NCI-H187 (cell line): Measurements from ENCODE around the gene FANCG.
A peak's percentile ranks its signal among the peaks of the same experiment; 100 is the strongest.

Experiments
- DNase-seq, 2 experiments: peaks; one replicate each; lab custom pipeline; 2025; lab: John Stamatoyannopoulos, UW

FANCG gene

GRCh38 chr9:35103660-35104191, 24.0 kb upstream of the FANCG start:
- no peak for DNase-seq

GRCh38 chr9:35102769-35103659, 23.3 kb upstream of the FANCG start, which contains the start of gene STOML2:
STOML2 (minus strand) TSS chr9:35103131; CDS start chr9:35103094, 37 bp downstream.
- peak; percentile 40 to 62 for DNase-seq

- DNase-seq = no peak
These were observed 22.7 kb upstream of the FANCG start for GRCh38 chr9:35102465-35102768.

GRCh38 chr9:35097573-35097972, 17.8 kb upstream of the FANCG start:
- no peak for DNase-seq

- DNase-seq = peak; percentile 61 to 66
These were observed 16.5 kb upstream of the FANCG start, which contains the start of gene PIGO for GRCh38 chr9:35096035-35096849. PIGO (minus strand) TSS chr9:35096591; CDS start chr9:35095565, 1,026 bp downstream.

- no peak for DNase-seq
These were observed 11.8 kb upstream of the FANCG start for GRCh38 chr9:35091536-35091935.

- DNase-seq = no peak
These were observed 9.7 kb upstream of the FANCG start for GRCh38 chr9:35089434-35089833.

- DNase-seq = no peak
These were observed 5.3 kb upstream of the FANCG start for GRCh38 chr9:35085078-35085477.

- DNase-seq = no peak
These were observed 709 bp downstream of the FANCG start for GRCh38 chr9:35079041-35079425.

DNA sequence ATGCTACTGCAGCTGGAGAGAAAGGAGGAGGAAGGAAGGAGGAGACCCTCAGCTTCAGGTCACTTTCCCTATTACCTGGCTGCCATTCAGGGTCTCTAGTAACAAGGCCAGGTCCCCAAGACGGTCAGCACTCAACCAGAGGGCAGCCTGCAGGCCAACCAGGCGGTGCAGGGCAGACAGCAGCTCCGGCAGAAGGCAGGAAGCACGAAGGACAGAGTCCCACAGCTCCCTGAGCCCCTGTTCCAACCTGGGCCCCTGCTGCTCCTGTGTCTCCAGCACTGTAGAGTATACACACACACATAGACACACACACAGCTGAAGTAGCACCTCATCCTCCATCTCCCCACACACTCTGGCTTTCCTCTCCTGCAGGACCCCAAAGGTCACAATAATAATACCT, 1.7 kb downstream of the FANCG start:
- DNase-seq = no peak

DNA sequence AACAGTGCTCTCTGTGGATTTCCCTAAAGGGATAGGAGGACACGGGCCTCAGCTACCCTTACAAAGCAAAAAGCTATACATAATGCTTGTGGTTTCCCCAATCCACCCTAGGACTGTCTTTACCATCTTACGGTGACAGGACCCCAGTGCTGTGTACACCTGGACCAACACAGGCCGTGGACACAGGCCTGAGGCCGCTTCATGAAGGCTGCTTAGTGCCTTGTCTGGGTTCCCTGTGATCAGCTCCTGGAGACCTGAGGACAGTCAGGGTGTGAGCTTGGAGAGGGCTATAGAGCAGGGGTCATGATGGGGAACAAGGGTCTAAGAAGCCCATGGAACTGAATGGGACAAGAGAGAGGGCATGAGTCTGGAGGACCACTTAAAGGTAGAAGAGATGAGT, 2.9 kb downstream of the FANCG start:
- no peak for DNase-seq

- DNase-seq = no peak
These were observed 4.4 kb downstream of the FANCG start for GRCh38 chr9:35075358-35075757.

DNA sequence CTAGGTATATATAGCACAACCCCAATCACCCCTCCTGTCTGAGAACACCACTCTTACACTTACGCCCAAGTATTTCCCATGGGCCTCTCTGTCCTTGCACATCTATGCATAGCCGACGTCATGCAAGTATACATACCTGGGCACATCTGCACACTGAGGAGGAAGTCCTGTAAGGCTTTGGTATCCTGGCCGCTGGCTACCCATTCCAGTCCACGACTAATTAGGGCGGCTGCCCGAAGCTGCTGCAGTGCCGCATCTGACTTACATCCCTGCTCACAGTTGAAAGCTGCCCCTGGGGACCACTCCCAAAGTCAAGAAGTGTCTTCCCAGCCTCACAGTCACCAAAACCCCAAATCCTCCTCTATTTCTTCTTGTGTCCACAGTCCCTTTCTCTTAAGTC, 5.0 kb downstream of the FANCG start:
- DNase-seq = no peak

DNA sequence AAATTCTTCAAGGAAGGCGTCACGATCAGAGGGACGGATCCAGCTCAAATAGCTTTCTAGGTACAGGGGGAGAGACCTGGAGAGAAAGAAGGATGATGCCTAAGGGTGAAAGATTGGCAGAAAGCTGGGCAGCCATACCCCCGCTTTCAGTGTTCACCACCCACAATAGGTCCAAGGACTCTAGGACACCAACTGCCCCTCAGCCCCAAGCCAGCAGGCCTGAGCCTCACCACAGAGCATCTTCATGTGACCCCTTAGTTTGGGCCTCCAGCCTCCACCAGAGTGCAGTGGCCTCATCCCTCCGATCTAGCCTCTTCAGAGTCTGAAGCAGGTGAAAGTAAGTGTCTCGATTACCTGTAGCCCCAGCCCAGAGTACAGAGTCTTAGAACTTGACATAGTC, 5.6 kb downstream of the FANCG start:
- DNase-seq = no peak

- no peak for DNase-seq
These were observed 6.5 kb downstream of the FANCG start for GRCh38 chr9:35073279-35073612.

- peak; percentile 76 to 82 for DNase-seq
These were observed 7.1 kb downstream of the FANCG start, which contains the start of gene VCP for GRCh38 chr9:35072461-35073278. VCP (minus strand) TSS chr9:35072625; CDS start chr9:35072353, 272 bp downstream.

DNA sequence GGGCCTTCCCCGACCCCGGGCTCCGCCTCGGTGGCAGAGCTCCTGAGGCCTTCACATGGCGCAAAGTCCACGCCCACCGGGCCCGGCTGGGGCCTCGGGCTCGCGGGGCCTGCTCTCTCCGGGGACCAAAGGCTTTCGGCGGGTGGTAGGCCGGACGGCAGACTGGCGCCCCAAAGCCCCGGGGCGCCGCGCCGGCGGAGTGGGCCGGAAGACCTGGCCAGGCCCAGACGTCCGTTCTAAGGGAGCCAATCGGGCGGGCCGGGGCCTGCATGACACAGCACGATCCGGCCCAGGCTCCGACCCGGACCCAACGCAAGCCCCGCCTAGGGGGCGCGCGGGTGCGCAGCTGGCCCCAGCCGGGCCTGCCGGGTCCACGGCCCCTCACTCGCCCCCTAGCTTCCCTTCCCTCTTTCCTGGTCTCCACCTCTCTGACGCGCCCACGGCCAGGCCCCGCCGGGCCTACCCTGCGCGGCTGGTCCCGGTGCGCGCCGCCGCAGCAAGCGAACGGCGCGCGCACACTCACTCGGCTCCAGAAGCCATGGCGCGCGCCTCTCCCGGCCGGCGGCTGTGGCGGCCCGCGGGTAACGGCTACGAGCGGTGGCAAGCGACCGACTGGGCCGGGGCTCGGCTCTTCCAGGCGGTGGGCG, 7.8 kb downstream of the FANCG start:
- peak; percentile 7 to 13 for DNase-seq

GRCh38 chr9:35070823-35071813, 8.6 kb downstream of the FANCG start:
- DNase-seq = no peak

- no peak for DNase-seq
These were observed 10.7 kb downstream of the FANCG start for GRCh38 chr9:35069020-35069419.

GRCh38 chr9:35067056-35067455, 12.7 kb downstream of the FANCG start:
- DNase-seq = no peak
